Stimulated activated CD8-positive, alpha-beta memory T cell treated with anti-CD3 and anti-CD28 coated beads, Interleukin-12 subunit alpha, Interleukin-12 subunit beta, amount 100 ng/mL, for 1 hour (primary cell): ENCODE data around the gene AMOTL2.
A peak's percentile ranks its signal among the peaks of the same experiment; 100 is the strongest.

ENCODE experiments used
- DNase-seq: peaks from one replicate; pipeline ENCODE4 v3.0.0-alpha.2; 2020; ENCODE audit warnings: low read depth

AMOTL2 gene

GRCh38 chr3:134314588-134315285 lies 59.5 kb downstream of the AMOTL2 start:
- no peak for DNase-seq

GRCh38 chr3:134313847-134314587 lies 60.2 kb downstream of the AMOTL2 start:
- DNase-seq, result no peak

- no peak for DNase-seq
These were observed 61.1 kb downstream of the AMOTL2 start for GRCh38 chr3:134312873-134313846.

- no peak for DNase-seq
These were observed 62.0 kb downstream of the AMOTL2 start for GRCh38 chr3:134312072-134312872.

GRCh38 chr3:134311693-134312071 lies 62.6 kb downstream of the AMOTL2 start:
- DNase-seq, result no peak

- DNase-seq, result no peak
These were observed 63.0 kb downstream of the AMOTL2 start for GRCh38 chr3:134311265-134311664.

GRCh38 chr3:134309987-134310700 lies 64.1 kb downstream of the AMOTL2 start:
- DNase-seq, result no peak

- peak; percentile 53 for DNase-seq
These were observed 65.8 kb downstream of the AMOTL2 start for GRCh38 chr3:134308350-134308891.

GRCh38 chr3:134307425-134307824 lies 66.8 kb downstream of the AMOTL2 start:
- DNase-seq, result no peak

- no peak for DNase-seq
These were observed 67.9 kb downstream of the AMOTL2 start for GRCh38 chr3:134306320-134306719.
